K562 (cell line): ENCODE measurements around the gene ETS1. TPM values are rescaled to one million over a fixed set of nuclear protein-coding genes. Genes with fewer than 3 reads are reported as not detected.

ENCODE experiments used
- ATAC-seq: fragments of 200-7000 bp; cut with Tn5 transposase; 3 replicates; pipeline ENCODE4 v1.9.1; 2020; ENCODE audit warnings: moderate library complexity
- BruUV-seq: library from RNA; stranded (reverse); fragments of 400-500 nt; replicated peaks from 2 replicates; lab custom pipeline; 2021; lab: Mats Ljungman, UMichigan
- CTCF ChIA-PET: fragments of 300-600 bp; formaldehyde crosslinking; extraction: SDS; loops from one replicate; lab custom pipeline; 2021; ENCODE audit warnings: low intra/inter-chr PET ratio; lab: Yijun Ruan, JAX
- POLR2A ChIA-PET: fragments of 300-600, 350-650 bp; sonication (Branson Sonifier 250); formaldehyde crosslinking; extraction: SDS; loops from one replicate; lab custom pipeline; 2021; ENCODE audit warnings: antibody characterized with exemption, inconsistent platforms; lab: Yijun Ruan, JAX
- DNase-seq, 4 experiments: peaks; one replicate each; pipeline versions ENCODE4 v3.0.0 to v3.0.0-alpha.2; 2011 to 2018; ENCODE audit warnings: low spot score in 3 of 4, mixed read lengths in 3 of 4; ENCODE audit errors: extremely low read depth in 1 of 4
- FAIRE-seq: peaks from 2 replicates; lab custom pipeline; 2011; peaks lifted over from hg19 to GRCh38; lab: Jason Lieb, UNC
- H2AFZ ChIP-seq: 2 replicates; pipeline ENCODE4 v1.6.0; 2011; ENCODE audit warnings: low read depth, low read length, control low read depth, inconsistent platforms
- H3K27ac ChIP-seq: fragments of 200-600 bp; 3 replicates; pipeline ENCODE4 v1.8.0; 2011; ENCODE audit warnings: low read depth, mild to moderate bottlenecking, control low read depth, inconsistent platforms, low read length, moderate library complexity, mixed read lengths; ENCODE audit errors: extremely low read depth
- H3K27me3 ChIP-seq, 2 experiments: fragments of 300-600 bp in 1 of 2; 2 replicates in 1 of 2; 3 replicates in 1 of 2; pipeline versions ENCODE4 v1.6.0 to v1.8.0; 2011; ENCODE audit warnings: inconsistent platforms in 2 of 2, low read length in 2 of 2, mild to moderate bottlenecking in 1 of 2, mixed read lengths in 1 of 2, moderate library complexity in 1 of 2; ENCODE audit not compliant: control insufficient read depth in 2 of 2, insufficient read depth in 2 of 2
- H3K36me3 ChIP-seq: fragments of 300-600 bp; 3 replicates; pipeline ENCODE4 v1.8.0; 2011; ENCODE audit warnings: mild to moderate bottlenecking, low read length, inconsistent platforms; ENCODE audit not compliant: control insufficient read depth, insufficient read depth
- H3K4me1 ChIP-seq, 2 experiments: fragments of 200-600 bp in 1 of 2; replicated peaks in 1 of 2; 2 replicates in 1 of 2; 3 replicates in 1 of 2; pipeline versions ENCODE4 v1.5.1 to v1.8.0; 2011; ENCODE audit warnings: inconsistent platforms in 2 of 2, low read length in 2 of 2, mild to moderate bottlenecking in 1 of 2, mixed read lengths in 1 of 2, moderate library complexity in 1 of 2; ENCODE audit not compliant: control insufficient read depth in 2 of 2, insufficient read depth in 2 of 2
- H3K4me2 ChIP-seq: 2 replicates; pipeline ENCODE4 v1.6.1; 2011; ENCODE audit warnings: low read length, control low read depth, inconsistent platforms, mixed read lengths; ENCODE audit not compliant: insufficient read depth
- H3K4me3 ChIP-seq: fragments of 200-600 bp; sonication (generic), shearing (Covaris generic); 2 replicates; pipeline ENCODE4 v1.5.1; 2016; ENCODE audit warnings: control low read depth, inconsistent platforms
- H3K79me2 ChIP-seq: fragments of 200-600 bp; 3 replicates; pipeline ENCODE4 v1.8.0; 2011; ENCODE audit warnings: low read length, inconsistent platforms; ENCODE audit not compliant: control insufficient read depth, insufficient read depth
- H3K9ac ChIP-seq, 2 experiments: 2 replicates each; pipeline versions ENCODE4 v1.6.0 to v1.6.1; 2011; ENCODE audit warnings: low read depth in 2 of 2, low read length in 2 of 2, control low read depth in 1 of 2, inconsistent platforms in 1 of 2, mild to moderate bottlenecking in 1 of 2, mixed read lengths in 1 of 2; ENCODE audit not compliant: insufficient read depth in 1 of 2
- H3K9me1 ChIP-seq: one replicate; pipeline ENCODE4 v1.6.0; 2011; ENCODE audit warnings: inconsistent platforms, mild to moderate bottlenecking, low read length, moderate library complexity; ENCODE audit not compliant: control insufficient read depth, insufficient read depth
- H3K9me3 ChIP-seq: replicated peaks from 2 replicates; pipeline ENCODE4 v1.5.1; 2011; ENCODE audit warnings: low read depth, low read length, inconsistent platforms; ENCODE audit not compliant: control insufficient read depth, insufficient read depth
- H4K20me1 ChIP-seq: replicated peaks from 2 replicates; pipeline ENCODE4 v1.6.1; 2011; ENCODE audit warnings: low read length, inconsistent platforms, mixed read lengths; ENCODE audit not compliant: control insufficient read depth, insufficient read depth
- ELK1 ChIP-seq: sonication (generic); formaldehyde crosslinking; IDR thresholded peaks from 2 replicates; pipeline ENCODE4 v1.8.1; 2022; ENCODE audit warnings: missing genetic modification reagents
- ZBTB26 ChIP-seq: fragments of 450-650 bp; formaldehyde crosslinking; IDR thresholded peaks from 2 replicates; pipeline ENCODE4 v1.4.0; 2022; ENCODE audit warnings: missing genetic modification characterization
- WGBS: fragments of 100-300 bp; shearing (Covaris generic); methylation state at CpG from one replicate; pipeline ENCODE4 v1.1.6; 2016; ENCODE audit warnings: low coverage, mixed read lengths; ENCODE audit not compliant: insufficient coverage; ENCODE audit errors: missing lambda C conversion rate; 5-methylcytosine and 5-hydroxymethylcytosine counted together
- in situ Hi-C: fragments of 300-500 bp; cut with MboI; formaldehyde crosslinking; loops from 4 replicates; pipeline ENCODE4 v1.15.0; 2018; ENCODE audit warnings: inconsistent platforms, mixed read lengths
- intact Hi-C: fragments of 100-400 bp; cut with micrococcal nuclease; formaldehyde crosslinking; loops from 2 replicates; pipeline ENCODE4 v1.14.2; 2022
- polyA plus RNA-seq, 8 experiments: library from polyadenylated mRNA; depleted of rRNA in 4 of 8; stranded (reverse) in 5 of 8; unstranded in 3 of 8; fragments of >200 nt; fragmentation: Nextera tagmentation in 2 of 8; fragmentation: Illumina TruSeq in 1 of 8; extraction: Ambion mirVana in 2 of 8; extraction: Trizol in 1 of 8; gene quantifications; 2 replicates each; pipeline versions ENCODE4 v1.2.1 to v1.2.3, GENCODE V29; 2011 to 2014; ENCODE audit warnings: inconsistent platforms in 1 of 8, missing spikeins in 1 of 8
- total RNA-seq, 7 experiments: library from RNA; depleted of rRNA in 6 of 7; stranded (reverse); fragments of >200 nt in 6 of 7; fragmentation: Illumina TruSeq in 2 of 7; extraction: Trizol in 2 of 7; gene quantifications; 2 replicates each; pipeline versions ENCODE4 v1.2.1 to v1.2.3, GENCODE V29; 2011 to 2021; ENCODE audit warnings: low replicate concordance in 1 of 7

Gene ETS1
- total and polyA plus RNA-seq, 9 of the 15 experiments (the other 6 are each of a cell fraction or from before 2014, with no cell fraction given): 0.04 to 1.4 (median 0.23) TPM

GRCh38 chr11:128482092-128482491 is 105.3 kb downstream of the ETS1 start:
- no peak overlapping the region for H3K27ac ChIP-seq

More at GRCh38 chr11:128482092-128482491, 105.3 kb downstream of the ETS1 start:
- Histone ChIP-seq H3K9ac (no peak overlapping the region), H3K36me3 (no peaks in the 10 kb centered on the region), H3K79me2 (no peaks in the 10 kb centered on the region), H2AFZ (no peak overlapping the region), H3K27me3 (peaks cover 0 to 4% of the 10 kb centered on the region in 2 experiments; a peak in 1 of 5 replicates), H3K9me3 (no peaks in the 10 kb centered on the region), H3K4me3 (no peak overlapping the region), H4K20me1 (no peaks in the 10 kb centered on the region), H3K4me2 (no peak overlapping the region), H3K4me1 (peaks cover 0 to 3% of the 10 kb centered on the region in 2 experiments; a peak in 2 of 5 replicates), H3K9me1 (no peaks in the 10 kb centered on the region)
- no TSS peak for BruUV-seq
- TF ChIP-seq ELK1: no peak
- no peak for TF ChIP-seq ZBTB26 (CRISPR knock-in tag)
- in situ Hi-C loops (no loop called here), intact Hi-C loops (no loop called here)
- ATAC-seq (no peak), DNase-seq (no peak), FAIRE-seq (no peak)
- WGBS: 10% methylated on average over 3 of the region's 3 CpGs
- ChIA-PET POLR2A (no interaction called here), CTCF (no interaction called here)
